Astrocyte of the spinal cord (primary cell): ENCODE results near the gene MSI2.

Experiments used
- DNase-seq: peaks from one replicate; pipeline ENCODE4 v3.0.0; 2011; ENCODE audit warnings: low read depth, low spot score
- H3K4me3 ChIP-seq: 2 replicates; pipeline ENCODE4 v1.5.1; 2011; ENCODE audit warnings: low read depth, mild to moderate bottlenecking, low read length, moderate library complexity
- in situ Hi-C: cut with HindIII; loops from 2 replicates; pipeline ENCODE4 v1.10.0; 2017; ENCODE audit warnings: low sequenced_read_pairs
- TF ChIP-seq, protein P1 (sequence below): IDR thresholded peaks from 2 replicates; pipeline ENCODE4 v1.5.1; 2012; ENCODE audit warnings: low read depth, mild to moderate bottlenecking, low read length, inconsistent platforms

MSI2 gene

DNA sequence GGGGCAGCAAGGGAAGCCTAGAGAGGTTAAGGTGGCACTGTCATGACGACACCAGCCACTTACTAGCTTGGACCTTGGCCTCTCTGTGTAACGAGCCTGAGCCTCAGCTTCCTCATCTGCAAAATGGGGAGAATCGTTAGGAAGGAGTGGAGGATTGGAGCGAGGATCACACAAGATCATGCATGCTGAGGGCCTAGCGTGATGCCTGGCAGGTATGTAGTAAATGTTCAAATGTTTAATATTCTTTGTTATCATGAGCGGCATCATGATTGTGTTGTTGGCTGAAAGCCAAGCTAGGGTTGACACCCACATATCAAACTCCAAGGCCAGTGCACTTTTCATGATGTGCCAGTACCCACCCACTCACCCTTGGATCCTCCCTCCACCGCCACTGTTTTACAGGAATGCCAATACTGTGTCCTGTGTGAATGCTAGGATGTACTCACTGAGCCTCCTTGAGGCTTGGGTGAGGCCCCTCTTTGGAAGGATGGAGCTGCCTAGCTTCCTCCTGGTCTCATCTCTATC, 192.5 kb downstream of the MSI2 start:
- TF ChIP-seq, protein P1, sequence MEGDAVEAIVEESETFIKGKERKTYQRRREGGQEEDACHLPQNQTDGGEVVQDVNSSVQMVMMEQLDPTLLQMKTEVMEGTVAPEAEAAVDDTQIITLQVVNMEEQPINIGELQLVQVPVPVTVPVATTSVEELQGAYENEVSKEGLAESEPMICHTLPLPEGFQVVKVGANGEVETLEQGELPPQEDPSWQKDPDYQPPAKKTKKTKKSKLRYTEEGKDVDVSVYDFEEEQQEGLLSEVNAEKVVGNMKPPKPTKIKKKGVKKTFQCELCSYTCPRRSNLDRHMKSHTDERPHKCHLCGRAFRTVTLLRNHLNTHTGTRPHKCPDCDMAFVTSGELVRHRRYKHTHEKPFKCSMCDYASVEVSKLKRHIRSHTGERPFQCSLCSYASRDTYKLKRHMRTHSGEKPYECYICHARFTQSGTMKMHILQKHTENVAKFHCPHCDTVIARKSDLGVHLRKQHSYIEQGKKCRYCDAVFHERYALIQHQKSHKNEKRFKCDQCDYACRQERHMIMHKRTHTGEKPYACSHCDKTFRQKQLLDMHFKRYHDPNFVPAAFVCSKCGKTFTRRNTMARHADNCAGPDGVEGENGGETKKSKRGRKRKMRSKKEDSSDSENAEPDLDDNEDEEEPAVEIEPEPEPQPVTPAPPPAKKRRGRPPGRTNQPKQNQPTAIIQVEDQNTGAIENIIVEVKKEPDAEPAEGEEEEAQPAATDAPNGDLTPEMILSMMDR = no peak
- in situ Hi-C loops = no loop called here
- no peak for DNase-seq
- no peak overlapping the region for H3K4me3 ChIP-seq

- DNase-seq = no peak
- H3K4me3 ChIP-seq = no peak overlapping the region
- TF ChIP-seq, protein P1 = no peak
- in situ Hi-C loops = no loop called here
Measured at GRCh38 chr17:57451191-57451590, 194.9 kb downstream of the MSI2 start.

- no peak for DNase-seq
- TF ChIP-seq, protein P1 = no peak
- H3K4me3 ChIP-seq = no peak overlapping the region
- in situ Hi-C loops = no loop called here
Measured at GRCh38 chr17:57451643-57452042, 195.3 kb downstream of the MSI2 start.

- TF ChIP-seq, protein P1 = no peak
- DNase-seq = no peak
- in situ Hi-C loops = no loop called here
- no peak overlapping the region for H3K4me3 ChIP-seq
Measured at GRCh38 chr17:57453841-57454425, 197.6 kb downstream of the MSI2 start.

DNA sequence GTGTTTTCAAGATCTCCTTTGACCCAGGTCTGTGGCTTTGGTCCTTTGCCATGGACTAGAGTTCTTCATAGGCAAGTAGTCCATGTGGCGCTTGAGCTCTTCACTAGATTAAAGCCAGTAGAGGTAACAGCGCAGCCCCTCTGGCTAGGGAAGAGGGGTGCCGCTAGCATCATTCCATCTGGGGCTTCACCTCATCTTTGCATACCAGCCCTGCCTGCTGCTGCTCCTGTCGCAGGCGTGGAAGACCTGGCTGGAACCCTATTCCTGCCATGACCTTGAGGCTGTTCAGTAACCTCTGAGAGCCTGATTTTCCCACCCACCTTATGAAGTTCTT, 198.4 kb downstream of the MSI2 start:
- no peak overlapping the region for H3K4me3 ChIP-seq
- no peak for DNase-seq
- TF ChIP-seq, protein P1 = no peak
- in situ Hi-C loops = no loop called here

- TF ChIP-seq, protein P1 = no peak
- no peak overlapping the region for H3K4me3 ChIP-seq
- peak; percentile 97 for DNase-seq
- in situ Hi-C loops = no loop called here
Measured at GRCh38 chr17:57455063-57455914, 199.0 kb downstream of the MSI2 start.
